Aorta (tissue), 5 donors: ENCODE measurements around the gene RFFL. TPM values are rescaled to one million over a fixed set of nuclear protein-coding genes. Genes with fewer than 3 reads are reported as not detected.
"Not testable (repeated sequence)": the region's sequence is repeated elsewhere in the genome, so short reads cannot be mapped to it uniquely, and the experiment has no call there.

ENCODE experiments used
- ATAC-seq: fragments of 200-7000 bp; cut with Tn5 transposase; one replicate; pipeline ENCODE4 v1.9.1; 2022; ENCODE audit warnings: moderate library complexity; ENCODE audit not compliant: low FRiP score
- DNase-seq, 2 donors: peaks; one replicate each; pipeline ENCODE4 v3.0.0-alpha.2; 2020
- H3K27ac ChIP-seq, 2 donors: one replicate each; pipeline ENCODE4 v1.5.1; 2013; ENCODE audit warnings: low read length in 2 of 2, mild to moderate bottlenecking in 2 of 2, moderate library complexity in 2 of 2, control low read depth in 1 of 2, inconsistent platforms in 1 of 2, low read depth in 1 of 2
- H3K27me3 ChIP-seq, 2 donors: one replicate each; pipeline ENCODE4 v1.6.1; 2013; ENCODE audit warnings: control low read depth in 1 of 2, low read length in 1 of 2, mild to moderate bottlenecking in 1 of 2, moderate library complexity in 1 of 2; ENCODE audit not compliant: insufficient read depth in 2 of 2, control insufficient read depth in 1 of 2
- H3K36me3 ChIP-seq, 2 donors: one replicate each; pipeline ENCODE4 v1.6.1; 2013; ENCODE audit warnings: control low read depth in 1 of 2, low read length in 1 of 2, mild to moderate bottlenecking in 1 of 2; ENCODE audit not compliant: insufficient read depth in 2 of 2, control insufficient read depth in 1 of 2
- H3K4me1 ChIP-seq, 2 donors: one replicate each; pipeline ENCODE4 v1.6.1; 2013; ENCODE audit warnings: low read length in 2 of 2, control low read depth in 1 of 2, mild to moderate bottlenecking in 1 of 2, moderate library complexity in 1 of 2; ENCODE audit not compliant: insufficient read depth in 2 of 2, control insufficient read depth in 1 of 2
- H3K4me3 ChIP-seq, 2 donors: one replicate each; pipeline ENCODE4 v1.5.1; 2013; ENCODE audit warnings: low read length in 2 of 2, control low read depth in 1 of 2, mild to moderate bottlenecking in 1 of 2
- H3K9me3 ChIP-seq: one replicate; pipeline ENCODE4 v1.6.1; 2013; ENCODE audit warnings: mild to moderate bottlenecking, low read length; ENCODE audit not compliant: control insufficient read depth
- WGBS, 2 donors: extraction: QIAGEN DNeasy Blood & Tissue Kit; methylation state at CpG; one replicate each; pipeline ENCODE4 v1.1.7; 2013; 5-methylcytosine and 5-hydroxymethylcytosine counted together
- intact Hi-C, 2 donors: fragments of 100-400 bp; cut with DNase I; formaldehyde crosslinking; loops; one replicate each; pipeline versions ENCODE4 v1.14.2 to v1.15.0; 2022
- polyA plus RNA-seq, 2 donors: library from polyadenylated mRNA; stranded (reverse); fragments of 200-250 nt; gene quantifications; one replicate each; pipeline ENCODE4 v1.2.3, GENCODE V29; 2013
- total RNA-seq, 2 donors: library from RNA; stranded (reverse); fragmentation: NEBNext Ultra II Directional; extraction: Animal tissue kit (Norgen Biotek cat#: 25700); gene quantifications; one replicate each; pipeline ENCODE4 v1.2.1, GENCODE V29; 2021
- donor health status: healthy with polysubstance abuse.
- donor health status: Bipolar disorder and iron deficiency.
- donor health status: DM: no; HTN: no; CAD: no.
- donor health status: DM: no; HTN: no; CAD: no.
- donor health status: DM: yes; HTN: yes; CAD: no.

The RFFL gene
- total and polyA plus RNA-seq, 4 donors: 11.4 to 25.1 (median 22.2) TPM

- Histone ChIP-seq H3K27ac (no peak overlapping the region), H3K27me3 (no peaks in the 10 kb centered on the region), H3K36me3 (no peaks in the 10 kb centered on the region), H3K4me1 (no peaks in the 10 kb centered on the region), H3K4me3 (no peak overlapping the region), H3K9me3 (no peaks in the 10 kb centered on the region)
- ATAC-seq (no peak), DNase-seq (no peak)
- 46 to 53% methylated on average over 5 of the region's 5 CpGs for WGBS, 2 donors
- intact Hi-C loops: no loop called here
Observed at GRCh38 chr17:35046740-35047283, 16.7 kb downstream of the RFFL start.

- Histone ChIP-seq H3K36me3 (no peaks in the 10 kb centered on the region), H3K27me3 (no peaks in the 10 kb centered on the region), H3K27ac (no peak overlapping the region), H3K4me1 (no peaks in the 10 kb centered on the region), H3K4me3 (no peak overlapping the region), H3K9me3 (no peaks in the 10 kb centered on the region)
- WGBS, 2 donors: 74 to 75% methylated on average over 4 of the region's 4 CpGs
- intact Hi-C loops: no loop called here
- ATAC-seq (no peak), DNase-seq (no peak)
Observed at GRCh38 chr17:35046245-35046644, 17.3 kb downstream of the RFFL start.

- DNase-seq, ATAC-seq, H3K27ac ChIP-seq, intact Hi-C loops, H3K4me3 ChIP-seq, H3K9me3 ChIP-seq, H3K27me3 ChIP-seq, H3K36me3 ChIP-seq, H3K4me1 ChIP-seq: not testable (repeated sequence)
- WGBS, 2 donors: 95% methylated on average over 13 of the region's 13 CpGs
Observed at GRCh38 chr17:35045458-35045979, 18.0 kb downstream of the RFFL start.

DNA sequence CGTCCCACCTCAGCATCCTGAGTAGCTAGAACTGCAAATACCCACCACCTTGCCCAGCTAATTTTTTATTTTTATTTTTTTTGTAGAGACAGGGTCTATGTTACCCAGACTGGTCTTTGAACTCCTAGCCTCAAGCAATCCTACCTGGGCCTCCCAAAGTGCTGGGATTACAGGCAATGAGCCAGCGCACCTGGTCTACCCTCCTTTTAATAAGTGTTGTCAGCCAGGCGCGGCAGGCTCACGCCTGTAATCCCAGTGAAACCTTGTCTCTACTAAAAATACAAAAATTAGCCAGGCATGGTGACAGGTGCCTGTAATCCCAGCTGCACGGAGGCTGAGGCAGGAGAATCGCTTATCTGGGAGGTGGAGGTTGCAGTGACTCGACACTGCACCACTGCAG lies 19.3 kb downstream of the RFFL start:
- Histone ChIP-seq H3K9me3 (no peaks in the 10 kb centered on the region), H3K36me3 (no peaks in the 10 kb centered on the region), H3K27me3 (no peaks in the 10 kb centered on the region), H3K4me1 (no peaks in the 10 kb centered on the region), H3K4me3 (no peak overlapping the region), H3K27ac (no peak overlapping the region)
- ATAC-seq: no peak
- WGBS, 2 donors: 96% methylated on average over 8 of the region's 8 CpGs
- DNase-seq: no peak
- intact Hi-C loops: no loop called here

DNA sequence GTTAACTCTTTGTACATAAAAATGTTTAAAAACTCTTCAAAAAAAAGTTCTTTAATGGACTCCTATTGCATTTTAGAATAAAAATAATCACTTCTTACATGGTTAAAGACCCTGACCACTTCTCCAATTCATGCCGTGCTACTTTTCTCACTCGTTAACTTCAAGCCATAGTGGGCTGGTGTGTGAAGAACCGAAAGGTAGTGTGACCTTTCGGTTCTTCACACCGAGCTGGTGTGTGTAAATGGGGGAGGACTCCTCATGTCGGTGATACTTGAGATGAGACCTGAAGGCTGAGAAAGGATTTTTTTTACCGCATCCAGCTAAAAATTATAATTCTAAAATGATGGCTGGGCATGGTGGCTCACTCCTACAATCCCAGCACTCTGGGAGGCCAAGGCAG lies 22.1 kb downstream of the RFFL start:
- no peaks in the 10 kb centered on the region for H3K9me3 ChIP-seq
- intact Hi-C loops: no loop called here
- no peak for DNase-seq

GRCh38 chr17:35038453-35038852 lies 25.1 kb downstream of the RFFL start:
- no peak overlapping the region for H3K4me3 ChIP-seq
- intact Hi-C loops: no loop called here
- H3K9me3 ChIP-seq: no peaks in the 10 kb centered on the region
- H3K27ac ChIP-seq: no peak overlapping the region
- H3K27me3 ChIP-seq: no peaks in the 10 kb centered on the region
- no peak for DNase-seq
- peaks cover 0 to 2% of the 10 kb centered on the region in 2 donors for H3K36me3 ChIP-seq
- H3K4me1 ChIP-seq: no peaks in the 10 kb centered on the region
- WGBS, 2 donors: 94 to 95% methylated on average over 3 of the region's 3 CpGs
- no peak for ATAC-seq

More for the DNA sequence above, 22.1 kb downstream of the RFFL start:
- ATAC-seq: no peak
- Histone ChIP-seq H3K4me3 (no peak overlapping the region), H3K36me3 (peaks cover 0 to 2% of the 10 kb centered on the region in 2 donors), H3K27me3 (no peaks in the 10 kb centered on the region), H3K4me1 (no peaks in the 10 kb centered on the region), H3K27ac (no peak overlapping the region)
- WGBS, 2 donors: 92% methylated on average over 7 of the region's 7 CpGs

DNA sequence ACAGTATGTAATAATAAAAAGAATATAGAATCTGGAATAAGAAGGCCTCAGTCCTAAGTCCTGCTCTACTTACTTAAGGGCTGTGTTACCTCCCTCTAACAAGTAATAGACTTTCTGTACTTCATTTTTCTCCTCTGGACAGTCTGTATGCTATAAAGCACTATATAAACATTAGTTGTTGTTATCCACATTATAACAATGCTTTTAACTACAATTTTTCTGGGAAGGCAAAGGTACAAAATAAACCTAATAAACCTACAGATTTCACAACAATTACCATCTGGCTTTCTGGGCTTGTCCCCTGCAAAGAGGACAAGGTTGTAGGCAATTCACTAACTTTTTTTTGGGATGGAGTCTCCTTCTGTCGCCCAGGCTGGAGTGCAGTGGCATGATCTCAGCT lies 32.7 kb downstream of the RFFL start:
- ATAC-seq: no peak
- Histone ChIP-seq H3K9me3 (no peaks in the 10 kb centered on the region), H3K4me1 (no peaks in the 10 kb centered on the region), H3K27me3 (no peaks in the 10 kb centered on the region), H3K4me3 (no peak overlapping the region), H3K27ac (no peak overlapping the region), H3K36me3 (no peaks in the 10 kb centered on the region)
- 94 to 98% methylated on average over 1 of the region's 1 CpG for WGBS, 2 donors
- no peak for DNase-seq
- intact Hi-C loops: no loop called here

GRCh38 chr17:35028531-35029262 lies 34.8 kb downstream of the RFFL start:
- ATAC-seq: no peak
- intact Hi-C loops: no loop called here
- 87 to 88% methylated on average over 3 of the region's 3 CpGs for WGBS, 2 donors

DNA sequence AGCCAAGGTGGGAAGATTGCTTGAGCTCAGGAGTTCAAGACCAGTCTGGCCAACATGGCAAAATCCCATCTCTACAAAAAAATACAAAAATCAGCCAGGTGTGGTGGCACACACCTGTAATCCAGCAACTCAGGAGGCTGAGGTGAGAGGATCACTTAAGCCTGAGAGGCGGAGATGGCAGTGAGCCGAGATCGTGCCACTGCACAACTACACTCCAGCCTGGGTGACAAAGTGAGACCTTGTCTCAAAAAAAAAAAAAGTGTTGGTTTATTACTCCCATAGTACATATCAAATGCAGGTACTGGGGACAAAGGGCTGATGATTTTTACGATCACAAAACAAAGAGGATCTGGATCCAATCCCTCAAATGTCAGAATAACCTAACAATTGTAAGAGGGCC lies 35.4 kb downstream of the RFFL start:
- ATAC-seq, intact Hi-C loops, H3K27ac ChIP-seq, H3K4me3 ChIP-seq, H3K9me3 ChIP-seq, H3K36me3 ChIP-seq, DNase-seq, H3K27me3 ChIP-seq, H3K4me1 ChIP-seq: not testable (repeated sequence)
- WGBS, 2 donors: 89 to 95% methylated on average over 4 of the region's 4 CpGs

More at GRCh38 chr17:35028531-35029262, 34.8 kb downstream of the RFFL start:
- no peaks in the 10 kb centered on the region for H3K4me1 ChIP-seq
- H3K9me3 ChIP-seq: no peaks in the 10 kb centered on the region
- no peak for DNase-seq
- no peaks in the 10 kb centered on the region for H3K27me3 ChIP-seq
- H3K27ac ChIP-seq: no peak overlapping the region
- no peak overlapping the region for H3K4me3 ChIP-seq
- H3K36me3 ChIP-seq: no peaks in the 10 kb centered on the region
